CD14-positive monocyte (primary cell): ENCODE data around the gene FAM229B. TPM values are rescaled to one million over a fixed set of nuclear protein-coding genes. Genes with fewer than 3 reads are reported as not detected.

Experiments
- DNase-seq, 3 donors: peaks; one replicate each; pipeline ENCODE4 v3.0.0-alpha.2; 2011 to 2022
- H2AFZ ChIP-seq: 2 replicates; pipeline ENCODE4 v1.6.0; 2012; ENCODE audit warnings: mild to moderate bottlenecking, low read depth, low read length, inconsistent platforms; ENCODE audit not compliant: insufficient read depth, poor library complexity, severe bottlenecking
- H3K27ac ChIP-seq, 2 donors: 1 replicate in 1 of 2; 2 replicates in 1 of 2; pipeline ENCODE4 v1.5.1; 2012 to 2013; ENCODE audit warnings: low read length in 2 of 2, control low read depth in 1 of 2, inconsistent platforms in 1 of 2, low read depth in 1 of 2, mild to moderate bottlenecking in 1 of 2
- H3K27me3 ChIP-seq, 2 donors: one replicate each; pipeline versions ENCODE4 v1.6.0 to v1.6.1; 2011 to 2013; ENCODE audit warnings: low read length in 2 of 2; ENCODE audit not compliant: control insufficient read depth in 2 of 2, insufficient read depth in 2 of 2
- H3K36me3 ChIP-seq, 2 donors: replicated peaks in 1 of 2; 1 replicate in 1 of 2; 2 replicates in 1 of 2; pipeline versions ENCODE4 v1.5.1 to v1.6.1; 2012 to 2013; ENCODE audit warnings: low read length in 2 of 2, control low read depth in 1 of 2, inconsistent platforms in 1 of 2, mild to moderate bottlenecking in 1 of 2; ENCODE audit not compliant: insufficient read depth in 2 of 2, control insufficient read depth in 1 of 2
- H3K4me1 ChIP-seq, 2 donors: 1 replicate in 1 of 2; 2 replicates in 1 of 2; pipeline versions ENCODE4 v1.5.1 to v1.6.1; 2012 to 2013; ENCODE audit warnings: low read length in 2 of 2, control low read depth in 1 of 2, inconsistent platforms in 1 of 2, mild to moderate bottlenecking in 1 of 2, moderate library complexity in 1 of 2; ENCODE audit not compliant: insufficient read depth in 2 of 2, control insufficient read depth in 1 of 2
- H3K4me2 ChIP-seq: replicated peaks from 2 replicates; pipeline ENCODE3; 2012; ENCODE audit warnings: low read length, moderate library complexity, mild to moderate bottlenecking; ENCODE audit not compliant: poor library complexity, severe bottlenecking; ENCODE audit errors: extremely low read depth
- H3K4me3 ChIP-seq, 3 experiments: fragments of 200-600 bp in 1 of 3; sonication (generic) in 1 of 3; replicated peaks in 1 of 3; 1 replicate in 2 of 3; 2 replicates in 1 of 3; pipeline ENCODE4 v1.5.1; 2011 to 2013; ENCODE audit warnings: low read length in 3 of 3, mild to moderate bottlenecking in 3 of 3, control low read depth in 2 of 3, low read depth in 2 of 3, inconsistent platforms in 1 of 3, moderate library complexity in 1 of 3
- H3K79me2 ChIP-seq: 2 replicates; pipeline ENCODE4 v1.6.0; 2012; ENCODE audit warnings: mild to moderate bottlenecking, control low read depth, inconsistent platforms, low read length, moderate library complexity; ENCODE audit not compliant: insufficient read depth
- H3K9ac ChIP-seq: 2 replicates; pipeline ENCODE4 v1.6.0; 2017; ENCODE audit warnings: low read length, mild to moderate bottlenecking; ENCODE audit not compliant: insufficient read depth, poor library complexity, severe bottlenecking
- H3K9me3 ChIP-seq, 2 donors: replicated peaks in 1 of 2; 1 replicate in 1 of 2; 2 replicates in 1 of 2; pipeline versions ENCODE4 v1.5.1 to v1.6.1; 2012 to 2013; ENCODE audit warnings: low read length in 2 of 2, control low read depth in 1 of 2; ENCODE audit not compliant: control insufficient read depth in 1 of 2, insufficient read depth in 1 of 2
- H4K20me1 ChIP-seq: 2 replicates; pipeline ENCODE4 v1.6.0; 2012; ENCODE audit warnings: mild to moderate bottlenecking, low read length, control low read depth, moderate library complexity; ENCODE audit not compliant: insufficient read depth
- H3K27ac Mint-ChIP-seq, 7 donors: one replicate each; pipeline ENCODE4 v1.8.0; 2020; ENCODE audit warnings: mild to moderate bottlenecking in 7 of 7, mixed read lengths in 7 of 7, moderate library complexity in 6 of 7, inconsistent platforms in 2 of 7
- H3K27me3 Mint-ChIP-seq, 3 donors: one replicate each; pipeline ENCODE4 v1.8.0; 2021 to 2022; ENCODE audit warnings: low read depth in 3 of 3, mild to moderate bottlenecking in 3 of 3, mixed read lengths in 3 of 3, moderate library complexity in 3 of 3, inconsistent platforms in 1 of 3
- H3K36me3 Mint-ChIP-seq, 2 donors: one replicate each; pipeline ENCODE4 v1.8.0; 2020; ENCODE audit warnings: mixed read lengths in 2 of 2, inconsistent platforms in 1 of 2, mild to moderate bottlenecking in 1 of 2
- H3K4me1 Mint-ChIP-seq: one replicate; pipeline ENCODE4 v1.8.0; 2020; ENCODE audit warnings: mild to moderate bottlenecking, mixed read lengths
- H3K4me3 Mint-ChIP-seq, 2 donors: one replicate each; pipeline ENCODE4 v1.8.0; 2020; ENCODE audit warnings: mild to moderate bottlenecking in 2 of 2, mixed read lengths in 2 of 2, moderate library complexity in 1 of 2
- H3K9me3 Mint-ChIP-seq, 7 donors: one replicate each; pipeline ENCODE4 v1.8.0; 2020 to 2022; ENCODE audit warnings: mixed read lengths in 7 of 7, mild to moderate bottlenecking in 6 of 7, moderate library complexity in 6 of 7, inconsistent platforms in 2 of 7
- WGBS: methylation state at CpG from one replicate; pipeline ENCODE4 v1.1.5; 2013; ENCODE audit warnings: missing lambda C conversion rate; ENCODE audit not compliant: insufficient coverage; 5-methylcytosine and 5-hydroxymethylcytosine counted together
- intact Hi-C, 2 donors: fragments of 100-400 bp; cut with micrococcal nuclease; formaldehyde crosslinking; loops; one replicate each; pipeline versions ENCODE4 v1.15.0 to v1.15.1; 2023
- polyA plus RNA-seq, 3 donors: library from polyadenylated mRNA; depleted of rRNA in 1 of 3; unstranded in 2 of 3; stranded (reverse) in 1 of 3; fragments of 300-500 nt in 2 of 3; fragments of >200 nt in 1 of 3; fragmentation: Illumina TruSeq in 2 of 3; gene quantifications; 1 replicate in 2 of 3; 2 replicates in 1 of 3; pipeline ENCODE4 v1.2.3, GENCODE V29; 2012 to 2021
- TF ChIP-seq, protein P1 (sequence below): fragments of 200-600 bp; IDR thresholded peaks from one replicate; pipeline ENCODE4 v1.8.0; 2022; ENCODE audit warnings: antibody characterized with exemption, mild to moderate bottlenecking

Gene FAM229B
- polyA plus RNA-seq, 3 donors = 0.03 to 0.64 TPM; not detected in 1

DNA sequence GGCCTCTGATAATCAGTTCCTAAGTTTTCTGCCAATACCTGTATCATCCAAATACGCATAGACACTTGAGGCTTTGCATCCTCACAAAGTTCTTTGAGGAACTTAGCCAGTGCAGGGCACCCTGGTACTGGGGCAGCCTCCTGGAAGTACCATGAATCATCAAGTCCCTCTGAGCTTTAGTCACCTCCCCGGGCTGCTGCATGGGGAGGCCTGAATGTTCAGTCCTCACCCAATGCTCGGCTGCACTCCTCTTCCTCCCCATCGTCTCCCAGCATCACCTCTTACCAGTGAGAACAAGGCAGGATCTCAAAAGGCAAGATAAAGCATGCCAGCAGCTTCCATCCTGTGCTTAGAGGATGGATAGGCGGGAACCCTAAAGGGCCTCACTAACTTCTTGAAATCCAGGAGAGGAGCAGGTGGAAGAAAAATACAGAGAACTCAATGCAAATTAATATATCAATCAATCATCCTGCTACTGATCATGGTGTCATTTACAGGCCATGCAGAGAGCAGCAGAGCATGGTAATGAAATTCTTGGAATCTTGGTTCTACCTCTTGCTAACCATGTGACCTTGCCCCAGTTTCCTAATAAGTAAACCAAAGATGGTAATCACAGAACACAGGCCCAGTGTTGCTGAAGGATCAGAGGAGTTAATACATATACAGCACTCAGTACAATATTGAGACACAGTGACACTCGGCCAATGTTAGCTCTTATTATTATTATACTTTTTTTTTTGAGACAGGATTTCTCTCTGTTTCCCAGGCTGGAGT, 38.2 kb upstream of the FAM229B start:
- Histone ChIP-seq H4K20me1 (no peaks in the 10 kb centered on the region), H3K27ac (no peak overlapping the region), H3K4me3 (no peak overlapping the region), H3K79me2 (no peaks in the 10 kb centered on the region), H3K4me1 (no peaks in the 10 kb centered on the region), H3K9me3 (no peaks in the 10 kb centered on the region), H2AFZ (no peak overlapping the region), H3K4me2 (no peak overlapping the region), H3K9ac (no peak overlapping the region), H3K27me3 (no peaks in the 10 kb centered on the region), H3K36me3 (no peaks in the 10 kb centered on the region)
- no peaks in the 10 kb centered on the region for H3K4me1 Mint-ChIP-seq
- TF ChIP-seq, protein P1, sequence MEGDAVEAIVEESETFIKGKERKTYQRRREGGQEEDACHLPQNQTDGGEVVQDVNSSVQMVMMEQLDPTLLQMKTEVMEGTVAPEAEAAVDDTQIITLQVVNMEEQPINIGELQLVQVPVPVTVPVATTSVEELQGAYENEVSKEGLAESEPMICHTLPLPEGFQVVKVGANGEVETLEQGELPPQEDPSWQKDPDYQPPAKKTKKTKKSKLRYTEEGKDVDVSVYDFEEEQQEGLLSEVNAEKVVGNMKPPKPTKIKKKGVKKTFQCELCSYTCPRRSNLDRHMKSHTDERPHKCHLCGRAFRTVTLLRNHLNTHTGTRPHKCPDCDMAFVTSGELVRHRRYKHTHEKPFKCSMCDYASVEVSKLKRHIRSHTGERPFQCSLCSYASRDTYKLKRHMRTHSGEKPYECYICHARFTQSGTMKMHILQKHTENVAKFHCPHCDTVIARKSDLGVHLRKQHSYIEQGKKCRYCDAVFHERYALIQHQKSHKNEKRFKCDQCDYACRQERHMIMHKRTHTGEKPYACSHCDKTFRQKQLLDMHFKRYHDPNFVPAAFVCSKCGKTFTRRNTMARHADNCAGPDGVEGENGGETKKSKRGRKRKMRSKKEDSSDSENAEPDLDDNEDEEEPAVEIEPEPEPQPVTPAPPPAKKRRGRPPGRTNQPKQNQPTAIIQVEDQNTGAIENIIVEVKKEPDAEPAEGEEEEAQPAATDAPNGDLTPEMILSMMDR = no peak
- peak overlapping the region in 1 of 7 donors; percentile 45 for H3K27ac Mint-ChIP-seq
- H3K27me3 Mint-ChIP-seq = peaks cover 0 to 3% (median 0%) of the 10 kb centered on the region in 3 donors
- 86% methylated on average over 2 of the region's 6 CpGs for WGBS
- intact Hi-C loops = no loop called here
- H3K9me3 Mint-ChIP-seq = peaks cover 0 to 3% (median 0%) of the 10 kb centered on the region in 7 donors
- no peaks in the 10 kb centered on the region for H3K36me3 Mint-ChIP-seq
- H3K4me3 Mint-ChIP-seq = no peak overlapping the region
- peak in 1 of 3 donors; percentile 22 for DNase-seq

DNA sequence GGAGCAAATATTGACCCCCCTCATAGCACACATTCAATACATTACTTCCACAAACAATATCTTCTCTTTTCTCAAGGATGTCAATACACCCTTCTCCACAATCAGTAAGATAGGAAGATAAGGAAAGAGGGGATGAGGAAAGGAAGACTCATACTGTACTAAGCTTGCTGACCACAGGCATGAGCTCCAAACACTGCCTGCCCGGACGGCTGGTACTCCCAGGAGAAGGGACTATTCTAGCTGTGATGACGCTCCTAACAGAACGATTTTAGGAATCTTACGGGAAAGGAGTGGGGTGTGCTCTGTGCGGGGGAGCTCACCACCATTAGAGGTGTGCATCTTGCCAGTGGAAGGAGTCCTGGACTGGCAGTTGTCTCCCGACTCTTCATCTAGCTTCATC, 37.4 kb upstream of the FAM229B start:
- TF ChIP-seq, protein P1 = no peak
- Histone ChIP-seq H3K4me1 (no peaks in the 10 kb centered on the region), H3K79me2 (no peaks in the 10 kb centered on the region), H3K27me3 (no peaks in the 10 kb centered on the region), H4K20me1 (no peaks in the 10 kb centered on the region), H3K4me2 (no peak overlapping the region), H2AFZ (no peak overlapping the region), H3K9ac (no peak overlapping the region), H3K4me3 (no peak overlapping the region), H3K27ac (no peak overlapping the region), H3K9me3 (no peaks in the 10 kb centered on the region), H3K36me3 (no peaks in the 10 kb centered on the region)
- H3K4me1 Mint-ChIP-seq = no peaks in the 10 kb centered on the region
- DNase-seq = no peak
- H3K36me3 Mint-ChIP-seq = no peaks in the 10 kb centered on the region
- no peak overlapping the region for H3K4me3 Mint-ChIP-seq
- H3K27ac Mint-ChIP-seq = no peak overlapping the region
- peaks cover 0 to 3% (median 0%) of the 10 kb centered on the region in 7 donors for H3K9me3 Mint-ChIP-seq
- H3K27me3 Mint-ChIP-seq = peaks cover 0 to 3% (median 0%) of the 10 kb centered on the region in 3 donors
- intact Hi-C loops = no loop called here
- WGBS = 100% methylated on average over 6 of the region's 7 CpGs
